Lower lobe of right lung (tissue), 2 donors: ENCODE data around the gene SAPCD2. TPM values are rescaled to one million over a fixed set of nuclear protein-coding genes. Genes with fewer than 3 reads are reported as not detected.

Experiments
- ATAC-seq, 2 donors: fragments of 200-7000 bp; cut with Tn5 transposase; one replicate each; pipeline ENCODE4 v1.9.1; 2020 to 2022; ENCODE audit warnings: mild to moderate bottlenecking in 2 of 2, moderate library complexity in 2 of 2
- DNase-seq: peaks from one replicate; pipeline ENCODE4 v3.0.0-alpha.2; 2020
- H3K27ac ChIP-seq: fragments of 200-600 bp; one replicate; pipeline ENCODE4 v1.8.0; 2022
- H3K27me3 ChIP-seq: fragments of 200-600 bp; one replicate; pipeline ENCODE4 v1.8.0; 2022; ENCODE audit warnings: low read depth
- H3K36me3 ChIP-seq: fragments of 200-600 bp; one replicate; pipeline ENCODE4 v1.8.0; 2022; ENCODE audit warnings: mild to moderate bottlenecking
- H3K4me1 ChIP-seq: fragments of 200-600 bp; one replicate; pipeline ENCODE4 v1.8.0; 2022
- H3K4me3 ChIP-seq: fragments of 200-600 bp; one replicate; pipeline ENCODE4 v1.8.0; 2022; ENCODE audit warnings: mild to moderate bottlenecking
- H3K9me3 ChIP-seq: fragments of 200-600 bp; one replicate; pipeline ENCODE4 v1.8.0; 2022
- intact Hi-C: fragments of 100-400 bp; cut with DNase I; formaldehyde crosslinking; loops from one replicate; pipeline ENCODE4 v1.11.0; 2022
- total RNA-seq: library from RNA; stranded (reverse); fragmentation: NEBNext Ultra II Directional; extraction: Animal tissue kit (Norgen Biotek cat#: 25700); gene quantifications from one replicate; pipeline ENCODE4 v1.2.1, GENCODE V29; 2021
- TF ChIP-seq, protein P1 (sequence below): fragments of 200-600 bp; IDR thresholded peaks from one replicate; pipeline ENCODE4 v1.8.0; 2022; ENCODE audit warnings: antibody characterized with exemption, mild to moderate bottlenecking
- donor health status: DM: no; HTN: yes; CAD: no; lungs with severe emphysema.

The SAPCD2 gene
- total RNA-seq, 1 donor from 2014 or later: 0.86 TPM

GRCh38 chr9:137039611-137040366 lies 30.6 kb downstream of the SAPCD2 start:
- Histone ChIP-seq H3K27ac (no peak overlapping the region), H3K4me3 (no peak overlapping the region), H3K36me3 (peaks cover 19% of the 10 kb centered on the region), H3K9me3 (no peaks in the 10 kb centered on the region), H3K27me3 (peaks cover 16% of the 10 kb centered on the region), H3K4me1 (peaks cover 39% of the 10 kb centered on the region)
- DNase-seq (no peak), ATAC-seq (no peak)
- intact Hi-C loops: no loop called here
- TF ChIP-seq, protein P1, sequence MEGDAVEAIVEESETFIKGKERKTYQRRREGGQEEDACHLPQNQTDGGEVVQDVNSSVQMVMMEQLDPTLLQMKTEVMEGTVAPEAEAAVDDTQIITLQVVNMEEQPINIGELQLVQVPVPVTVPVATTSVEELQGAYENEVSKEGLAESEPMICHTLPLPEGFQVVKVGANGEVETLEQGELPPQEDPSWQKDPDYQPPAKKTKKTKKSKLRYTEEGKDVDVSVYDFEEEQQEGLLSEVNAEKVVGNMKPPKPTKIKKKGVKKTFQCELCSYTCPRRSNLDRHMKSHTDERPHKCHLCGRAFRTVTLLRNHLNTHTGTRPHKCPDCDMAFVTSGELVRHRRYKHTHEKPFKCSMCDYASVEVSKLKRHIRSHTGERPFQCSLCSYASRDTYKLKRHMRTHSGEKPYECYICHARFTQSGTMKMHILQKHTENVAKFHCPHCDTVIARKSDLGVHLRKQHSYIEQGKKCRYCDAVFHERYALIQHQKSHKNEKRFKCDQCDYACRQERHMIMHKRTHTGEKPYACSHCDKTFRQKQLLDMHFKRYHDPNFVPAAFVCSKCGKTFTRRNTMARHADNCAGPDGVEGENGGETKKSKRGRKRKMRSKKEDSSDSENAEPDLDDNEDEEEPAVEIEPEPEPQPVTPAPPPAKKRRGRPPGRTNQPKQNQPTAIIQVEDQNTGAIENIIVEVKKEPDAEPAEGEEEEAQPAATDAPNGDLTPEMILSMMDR: no peak

DNA sequence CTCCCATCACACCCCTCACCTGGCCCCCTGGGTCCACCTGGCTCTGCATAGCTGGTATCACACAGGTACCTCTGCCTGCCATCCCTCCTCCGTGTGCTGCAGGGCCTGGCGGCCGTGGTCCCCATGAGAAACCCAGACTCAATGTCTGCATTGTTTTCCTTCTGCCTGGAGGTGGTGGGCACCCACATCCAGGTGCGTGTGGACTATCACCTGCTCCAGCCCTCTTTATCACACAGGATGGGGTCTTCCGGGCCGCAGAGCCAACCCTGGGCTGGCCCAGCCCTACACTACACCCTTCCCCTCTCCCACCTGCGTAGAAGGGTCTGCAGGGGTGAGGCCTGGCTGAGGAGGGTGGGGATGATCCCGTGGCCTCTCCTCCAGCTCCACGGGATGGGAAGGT lies 31.4 kb downstream of the SAPCD2 start:
- TF ChIP-seq, protein P1: no peak
- Histone ChIP-seq H3K9me3 (no peaks in the 10 kb centered on the region), H3K4me3 (no peak overlapping the region), H3K4me1 (peaks cover 36% of the 10 kb centered on the region), H3K27me3 (peaks cover 8% of the 10 kb centered on the region), H3K27ac (no peak overlapping the region), H3K36me3 (peaks cover 19% of the 10 kb centered on the region)
- intact Hi-C loops: no loop called here
- no peak for DNase-seq
- ATAC-seq: no peak

GRCh38 chr9:137037483-137037882 lies 32.9 kb downstream of the SAPCD2 start:
- no peak for ATAC-seq
- Histone ChIP-seq H3K4me1 (peaks cover 32% of the 10 kb centered on the region), H3K4me3 (no peak overlapping the region), H3K27me3 (no peaks in the 10 kb centered on the region), H3K36me3 (peaks cover 19% of the 10 kb centered on the region), H3K27ac (no peak overlapping the region), H3K9me3 (no peaks in the 10 kb centered on the region)
- no peak for DNase-seq
- intact Hi-C loops: no loop called here
- TF ChIP-seq, protein P1: no peak

DNA sequence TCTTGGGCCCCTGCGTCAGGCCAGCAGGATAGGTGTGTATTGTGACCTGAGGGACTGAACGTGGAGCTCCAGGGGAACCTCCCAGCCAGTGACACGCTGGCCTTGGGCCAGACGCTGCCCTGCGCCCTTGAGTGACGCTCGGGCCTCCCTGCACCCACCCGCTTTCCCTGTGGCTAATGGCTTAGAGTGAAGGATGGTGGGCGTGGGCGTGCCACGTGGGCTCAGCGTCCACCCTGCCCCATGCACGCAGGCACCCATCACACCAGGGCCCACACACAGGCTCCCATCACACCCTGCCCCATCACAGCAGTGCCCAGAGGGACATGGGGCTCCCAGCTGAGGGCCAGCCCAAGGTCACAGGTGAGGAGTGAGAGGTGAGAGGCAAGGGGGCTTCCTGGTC lies 33.3 kb downstream of the SAPCD2 start:
- ATAC-seq (no peak), DNase-seq (no peak)
- TF ChIP-seq, protein P1: no peak
- Histone ChIP-seq H3K36me3 (peaks cover 19% of the 10 kb centered on the region), H3K4me1 (peaks cover 36% of the 10 kb centered on the region), H3K9me3 (no peaks in the 10 kb centered on the region), H3K4me3 (no peak overlapping the region), H3K27ac (no peak overlapping the region), H3K27me3 (no peaks in the 10 kb centered on the region)
- intact Hi-C loops: no loop called here

DNA sequence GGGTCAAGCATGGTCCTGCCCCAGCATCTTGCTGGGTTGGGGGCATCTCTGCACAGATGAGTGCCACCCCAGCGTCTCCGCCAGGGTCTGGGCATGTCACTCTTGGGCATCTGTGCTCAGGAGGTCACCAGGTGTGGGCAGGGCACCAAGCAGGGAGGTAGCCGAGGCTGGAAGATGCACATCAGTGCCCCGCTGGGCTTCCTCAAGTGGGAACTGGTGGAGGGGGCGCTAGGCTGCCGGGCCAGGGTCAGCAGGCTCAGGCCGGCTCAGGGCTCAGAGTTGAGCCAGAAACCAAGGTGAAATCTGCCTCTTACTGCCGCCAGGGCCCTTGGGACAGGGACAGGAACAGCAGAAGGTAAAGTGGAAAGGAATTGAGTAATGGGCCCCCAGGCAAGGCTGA lies 34.4 kb downstream of the SAPCD2 start:
- no peak overlapping the region for H3K4me3 ChIP-seq
- H3K27me3 ChIP-seq: no peaks in the 10 kb centered on the region
- TF ChIP-seq, protein P1: no peak
- no peaks in the 10 kb centered on the region for H3K9me3 ChIP-seq
- DNase-seq (no peak), ATAC-seq (no peak)
- H3K4me1 ChIP-seq: peaks cover 37% of the 10 kb centered on the region
- H3K36me3 ChIP-seq: peaks cover 19% of the 10 kb centered on the region
- no peak overlapping the region for H3K27ac ChIP-seq
- intact Hi-C loops: no loop called here
